Measurements from ENCODE around the gene EDAR.

DNA sequence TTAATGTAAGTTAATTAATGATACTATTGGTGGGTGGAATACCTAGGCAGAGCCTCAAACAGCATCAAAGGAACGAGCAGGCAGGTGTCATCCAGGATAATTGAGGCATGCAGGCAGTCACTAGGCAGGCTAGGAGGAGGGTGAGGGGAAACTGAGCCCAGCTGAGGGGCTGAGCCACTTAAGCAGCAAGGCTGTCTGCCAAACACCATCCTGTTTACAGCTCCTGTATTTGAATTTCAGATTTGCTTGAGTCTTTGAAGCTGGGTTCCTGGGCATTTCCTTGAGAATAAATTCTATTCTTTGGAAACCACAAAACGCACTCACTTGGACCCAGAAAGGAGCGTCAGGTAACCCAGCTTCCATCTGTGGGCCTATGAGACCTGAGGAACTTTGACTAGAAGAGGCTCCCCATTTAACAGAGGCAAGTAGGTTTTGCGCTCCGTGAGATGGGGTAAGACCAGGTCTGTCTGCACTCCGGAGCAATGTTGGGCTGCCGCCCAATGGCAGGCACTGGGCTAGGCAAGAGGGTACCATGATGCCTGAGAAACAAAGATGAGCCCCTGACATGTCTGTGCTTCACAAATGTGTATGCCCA, 2.0 kb downstream of the EDAR start:
- no peak for TF ChIP-seq EZH2 (IDR thresholded peaks at IDR 0.05; ENCODE audit: low read length, missing control alignments)
- TF ChIP-seq, protein P1, sequence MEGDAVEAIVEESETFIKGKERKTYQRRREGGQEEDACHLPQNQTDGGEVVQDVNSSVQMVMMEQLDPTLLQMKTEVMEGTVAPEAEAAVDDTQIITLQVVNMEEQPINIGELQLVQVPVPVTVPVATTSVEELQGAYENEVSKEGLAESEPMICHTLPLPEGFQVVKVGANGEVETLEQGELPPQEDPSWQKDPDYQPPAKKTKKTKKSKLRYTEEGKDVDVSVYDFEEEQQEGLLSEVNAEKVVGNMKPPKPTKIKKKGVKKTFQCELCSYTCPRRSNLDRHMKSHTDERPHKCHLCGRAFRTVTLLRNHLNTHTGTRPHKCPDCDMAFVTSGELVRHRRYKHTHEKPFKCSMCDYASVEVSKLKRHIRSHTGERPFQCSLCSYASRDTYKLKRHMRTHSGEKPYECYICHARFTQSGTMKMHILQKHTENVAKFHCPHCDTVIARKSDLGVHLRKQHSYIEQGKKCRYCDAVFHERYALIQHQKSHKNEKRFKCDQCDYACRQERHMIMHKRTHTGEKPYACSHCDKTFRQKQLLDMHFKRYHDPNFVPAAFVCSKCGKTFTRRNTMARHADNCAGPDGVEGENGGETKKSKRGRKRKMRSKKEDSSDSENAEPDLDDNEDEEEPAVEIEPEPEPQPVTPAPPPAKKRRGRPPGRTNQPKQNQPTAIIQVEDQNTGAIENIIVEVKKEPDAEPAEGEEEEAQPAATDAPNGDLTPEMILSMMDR (conservative IDR thresholded peaks at IDR 0.05 in 1 of 2, IDR thresholded peaks at IDR 0.05 in 1 of 2; ENCODE audit: low read depth in 1 of 2, low read length in 2 of 2) = no peak

Measured in fibroblast of lung (primary cell).